Heart right ventricle (tissue), 16 donors: Measurements from ENCODE around the gene VPREB3. TPM values are rescaled to one million over a fixed set of nuclear protein-coding genes. Genes with fewer than 3 reads are reported as not detected.

Experiments
- ATAC-seq, 8 donors: fragments of 200-7000 bp; cut with Tn5 transposase; one replicate each; pipeline ENCODE4 v1.9.1; 2020; ENCODE audit warnings: mild to moderate bottlenecking in 8 of 8, moderate library complexity in 8 of 8, moderate number of reproducible peaks in 1 of 8
- DNase-seq, 2 donors: peaks; one replicate each; pipeline ENCODE4 v3.0.0-alpha.2; 2020
- H3K27ac ChIP-seq, 10 donors: fragments of 200-600 bp; sonication (generic) in 2 of 10; one replicate each; pipeline versions ENCODE4 v1.5.0 to v1.8.0; 2020 to 2022; ENCODE audit warnings: mild to moderate bottlenecking in 3 of 10
- H3K27me3 ChIP-seq, 7 donors: fragments of 200-600 bp; one replicate each; pipeline ENCODE4 v1.8.0; 2021 to 2022; ENCODE audit warnings: mild to moderate bottlenecking in 2 of 7
- H3K36me3 ChIP-seq, 9 donors: fragments of 200-600 bp; sonication (generic) in 1 of 9; one replicate each; pipeline versions ENCODE4 v1.5.0 to v1.8.0; 2020 to 2022; ENCODE audit warnings: mild to moderate bottlenecking in 2 of 9
- H3K4me1 ChIP-seq, 9 donors: fragments of 200-600 bp; sonication (generic) in 1 of 9; one replicate each; pipeline versions ENCODE4 v1.5.0 to v1.8.0; 2020 to 2022; ENCODE audit warnings: mild to moderate bottlenecking in 4 of 9
- H3K4me3 ChIP-seq, 10 donors: fragments of 200-600 bp; sonication (generic) in 2 of 10; one replicate each; pipeline versions ENCODE4 v1.5.0 to v1.8.0; 2020 to 2022; ENCODE audit warnings: mild to moderate bottlenecking in 7 of 10, moderate library complexity in 2 of 10
- H3K9me3 ChIP-seq, 11 donors: fragments of 200-600 bp in 10 of 11; sonication (generic) in 2 of 11; one replicate each; pipeline versions ENCODE4 v1.5.0 to v1.8.0; 2013 to 2022; ENCODE audit warnings: mild to moderate bottlenecking in 2 of 11, control low read depth in 1 of 11, moderate library complexity in 1 of 11
- CTCF ChIP-seq, 9 donors: fragments of 200-600 bp; sonication (generic) in 2 of 9; IDR thresholded peaks; one replicate each; pipeline versions ENCODE4 v1.5.0 to v1.8.0; 2021 to 2022; ENCODE audit warnings: antibody characterized with exemption in 9 of 9, mild to moderate bottlenecking in 5 of 9, moderate library complexity in 1 of 9
- WGBS, 2 donors: extraction: QIAGEN DNeasy Blood & Tissue Kit; methylation state at CpG; one replicate each; pipeline ENCODE4 v1.1.7; 2013; ENCODE audit warnings: inconsistent platforms in 1 of 2; 5-methylcytosine and 5-hydroxymethylcytosine counted together
- intact Hi-C, 10 donors: fragments of 100-400 bp; cut with DNase I; formaldehyde crosslinking; loops; one replicate each; pipeline versions ENCODE4 v1.11.1 to v1.14.2; 2022
- polyA plus RNA-seq, 2 donors: library from polyadenylated mRNA; stranded (reverse); fragments of 200-250 nt; gene quantifications; one replicate each; pipeline ENCODE4 v1.2.3, GENCODE V29; 2013
- total RNA-seq, 10 donors: library from RNA; stranded (reverse); fragmentation: NEBNext Ultra II Directional in 3 of 10; extraction: Animal tissue kit (Norgen Biotek cat#: 25700) in 3 of 10; gene quantifications; one replicate each; pipeline versions ENCODE4 v1.2.1 to v1.2.4, GENCODE V29; 2021 to 2023
- donor health status: Arrhythmogenic right ventricular cardiomyopathy.
- donor health status: ischemic (EF 13 %, LVEDD 7.1; RV severe dilation, severe dysfunction).
- donor health status: healthy with polysubstance abuse.
- donor health status: DM: no; HTN: yes; CAD: no.
- donor health status: DM: no; HTN: no; CAD: no.
- donor health status: ischemic (EF 25% LVEDD 6.9; RV normal size, moderate dysfunction).
- donor health status: ischemic (EF 25% LVEDD 5.7; RV mildly dilated, moderate dysfunction).
- donor health status: healthy.
- donor health status: DM: yes; HTN: yes; CAD: no.
- donor health status: Ischemic cardiomyopathy.
- donor health status: ischemic (EF 35%, LVEDD 5.7; RV mildly dilated, moderate dysfunction).
- donor health status: nonischemic (EF 11% LVEDD 7.7; RV severe dilation, severe dysfunction).
- donor health status: DM: yes; HTN: yes; CAD: no.
- donor health status: PGD.
- donor health status: ischemic (EF 29% LVEDD 5.4; RV normal size, mild dysfunction).
- donor health status: nonischemic (EF 23%, LVEDD 6.1; RV moderate dilation, normal function).

The VPREB3 gene
- total and polyA plus RNA-seq, 12 donors: 0.56 to 2.5 (median 0.96) TPM; not detected in 4

DNA sequence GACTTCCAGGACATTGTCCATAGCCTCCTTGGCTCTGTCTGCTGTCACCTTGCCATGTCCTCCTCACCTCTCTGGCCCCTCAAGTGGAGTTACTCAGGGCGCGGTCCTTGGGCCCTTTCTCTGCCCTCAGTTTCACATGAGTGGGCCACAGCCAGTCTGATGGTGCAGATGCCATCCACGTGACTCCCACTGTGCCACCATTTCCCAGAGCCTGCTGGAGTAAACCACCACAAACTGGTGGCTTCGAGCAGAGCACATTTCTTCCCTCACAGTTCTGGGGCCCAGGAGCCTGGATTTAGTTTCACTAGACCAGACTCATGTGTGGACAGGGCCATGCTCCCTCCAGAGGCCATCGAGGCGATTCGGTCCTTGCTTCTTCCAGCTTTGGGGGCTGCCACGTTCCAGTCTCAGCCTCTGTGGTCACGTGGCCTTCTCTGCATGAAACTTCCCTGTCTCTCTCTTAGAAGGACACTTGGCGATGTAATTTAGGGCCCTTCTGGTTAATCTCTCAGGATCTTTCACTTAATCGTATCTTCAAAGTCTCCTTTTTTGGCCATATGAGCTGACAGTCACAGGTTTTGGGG, 47.1 kb upstream of the VPREB3 start:
- Histone ChIP-seq H3K4me3 (no peak overlapping the region), H3K27ac (no peak overlapping the region), H3K27me3 (no peaks in the 10 kb centered on the region), H3K4me1 (no peaks in the 10 kb centered on the region), H3K36me3 (peaks cover 0 to 97% (median 67%) of the 10 kb centered on the region in 9 donors), H3K9me3 (no peaks in the 10 kb centered on the region)
- no peak for TF ChIP-seq CTCF (IDR thresholded peaks at IDR 0.05)
- intact Hi-C loops: no loop called here
- 94% methylated on average over 11 of the region's 11 CpGs for WGBS, 2 donors
- ATAC-seq (no peak), DNase-seq (no peak)

DNA sequence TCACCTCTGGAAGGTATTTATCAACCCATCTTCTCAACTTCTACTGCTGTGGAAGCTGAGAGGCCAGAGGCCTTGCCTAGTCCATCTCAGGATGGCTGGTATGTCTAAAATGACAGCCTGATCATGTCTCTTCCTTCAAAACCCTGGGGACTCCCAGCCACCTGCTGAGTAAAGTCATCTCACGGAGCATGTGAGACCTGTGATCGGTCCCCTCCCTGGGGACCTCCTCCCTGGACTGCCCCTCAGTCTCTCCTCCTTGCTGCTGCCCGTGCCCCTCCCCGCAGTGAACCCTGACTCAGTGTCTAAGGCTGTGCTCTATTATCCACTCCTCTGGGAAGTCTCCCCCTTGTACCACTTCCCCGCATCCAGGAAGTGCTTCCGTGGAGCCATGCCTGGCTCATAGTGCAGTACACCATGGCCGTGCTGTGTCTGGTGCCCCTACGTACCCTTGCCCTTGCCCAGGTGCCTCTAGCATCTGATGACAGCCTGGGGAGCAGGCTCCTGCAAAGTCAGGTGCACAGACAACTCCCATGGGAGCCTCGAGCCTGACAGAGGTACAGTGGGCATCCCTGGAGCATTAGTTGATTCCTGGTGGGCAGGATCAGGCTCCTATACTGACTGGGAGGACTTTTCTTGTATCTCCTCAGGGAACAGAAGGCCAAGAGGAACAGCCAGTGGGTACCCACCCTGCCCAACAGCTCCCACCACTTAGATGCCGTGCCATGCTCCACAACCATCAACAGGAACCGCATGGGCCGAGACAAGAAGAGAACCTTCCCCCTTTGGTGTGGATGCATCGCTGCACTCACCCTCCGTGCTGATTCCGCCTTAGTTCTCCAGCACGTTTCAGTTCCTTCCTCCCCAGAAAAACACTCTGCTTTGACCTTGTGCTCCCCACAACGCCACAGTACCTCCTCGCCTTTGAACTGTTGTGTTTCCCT, 46.3 kb upstream of the VPREB3 start:
- H3K4me3 ChIP-seq: no peak overlapping the region
- H3K9me3 ChIP-seq: no peaks in the 10 kb centered on the region
- no peak overlapping the region for H3K27ac ChIP-seq
- TF ChIP-seq CTCF (IDR thresholded peaks at IDR 0.05): no peak
- no peaks in the 10 kb centered on the region for H3K27me3 ChIP-seq
- DNase-seq (no peak), ATAC-seq (peak in 1 of 8 donors; percentile 12)
- intact Hi-C loops: no loop called here
- H3K4me1 ChIP-seq: no peaks in the 10 kb centered on the region
- peaks cover 0 to 97% (median 64%) of the 10 kb centered on the region in 9 donors for H3K36me3 ChIP-seq
- 89 to 91% methylated on average over 18 of the region's 18 CpGs for WGBS, 2 donors

DNA sequence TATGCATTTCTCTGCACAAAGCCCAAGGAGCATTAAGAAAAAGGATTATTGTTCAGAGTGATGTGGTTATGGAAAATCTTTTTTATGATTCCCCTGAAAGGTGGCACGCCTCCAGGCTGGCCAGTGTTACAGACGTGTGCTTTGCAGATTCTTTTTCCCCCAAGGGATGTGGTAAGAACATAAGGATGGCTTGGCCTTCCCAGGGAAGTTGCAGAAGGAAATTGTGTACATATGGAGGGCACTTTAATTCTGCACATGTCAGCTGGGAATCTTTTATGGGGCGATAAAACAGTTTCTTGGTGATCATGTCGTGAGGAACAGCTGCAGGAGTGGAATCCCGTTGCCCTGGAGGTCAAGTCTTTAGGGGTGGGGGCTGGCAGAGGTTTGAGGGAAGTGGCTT, 42.2 kb upstream of the VPREB3 start:
- H3K27ac ChIP-seq: no peak overlapping the region
- no peak for DNase-seq
- peaks cover 0 to 11% (median 5%) of the 10 kb centered on the region in 9 donors for H3K4me1 ChIP-seq
- no peaks in the 10 kb centered on the region for H3K27me3 ChIP-seq
- intact Hi-C loops: no loop called here
- no peak overlapping the region for H3K4me3 ChIP-seq
- no peak for TF ChIP-seq CTCF (IDR thresholded peaks at IDR 0.05)
- WGBS, 2 donors: 61% methylated on average over 5 of the region's 5 CpGs
- no peaks in the 10 kb centered on the region for H3K9me3 ChIP-seq
- no peak for ATAC-seq
- peaks cover 0 to 96% (median 46%) of the 10 kb centered on the region in 9 donors for H3K36me3 ChIP-seq

DNA sequence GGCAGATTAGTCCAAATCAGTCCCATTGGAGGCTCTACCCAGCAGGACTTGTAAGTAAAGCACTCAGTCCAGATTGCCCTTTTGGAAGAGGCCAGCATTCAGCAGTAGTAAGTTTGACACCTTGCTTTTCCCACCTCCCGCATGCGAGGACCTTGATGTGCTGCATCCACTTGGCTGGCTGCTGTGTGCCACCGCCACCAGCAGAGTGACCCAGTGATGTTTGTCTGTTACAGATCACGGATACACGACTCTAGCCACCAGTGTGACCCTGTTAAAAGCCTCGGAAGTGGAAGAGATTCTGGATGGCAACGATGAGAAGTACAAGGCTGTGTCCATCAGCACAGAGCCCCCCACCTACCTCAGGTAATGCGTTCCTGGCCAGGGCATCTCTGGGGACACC, 39.1 kb upstream of the VPREB3 start:
- Histone ChIP-seq H3K4me1 (peaks cover 7 to 43% (median 32%) of the 10 kb centered on the region in 9 donors), H3K27ac (no peak overlapping the region), H3K27me3 (no peaks in the 10 kb centered on the region), H3K36me3 (peaks cover 0 to 86% (median 28%) of the 10 kb centered on the region in 9 donors), H3K9me3 (no peaks in the 10 kb centered on the region), H3K4me3 (no peak overlapping the region)
- 76 to 84% methylated on average over 8 of the region's 8 CpGs for WGBS, 2 donors
- intact Hi-C loops: no loop called here
- DNase-seq (no peak), ATAC-seq (no peak)
- no peak for TF ChIP-seq CTCF (IDR thresholded peaks at IDR 0.05)
